HL-60 (cell line): ENCODE measurements around the gene NR4A1.

ENCODE experiments used
- CTCF ChIP-seq: IDR thresholded peaks from one replicate; pipeline ENCODE4 v1.5.1; 2011; ENCODE audit warnings: low read length, control low read depth, inconsistent platforms; ENCODE audit not compliant: insufficient read depth
- POLR2AphosphoS5 ChIP-seq: IDR thresholded peaks from 2 replicates; pipeline ENCODE4 v1.6.1; 2012; ENCODE audit warnings: low read depth

- no peak for TF ChIP-seq CTCF
- no peak for TF ChIP-seq POLR2AphosphoS5
These were observed 5.8 kb downstream of the NR4A1 start for GRCh38 chr12:52056801-52057637.
